HL-60 (cell line): ENCODE results near the gene NFAT5.

Experiments used
- CTCF ChIP-seq: IDR thresholded peaks from one replicate; pipeline ENCODE4 v1.5.1; 2011; ENCODE audit warnings: low read length, control low read depth, inconsistent platforms; ENCODE audit not compliant: insufficient read depth
- POLR2AphosphoS5 ChIP-seq: IDR thresholded peaks from 2 replicates; pipeline ENCODE4 v1.6.1; 2012; ENCODE audit warnings: low read depth
- SPI1 ChIP-seq: IDR thresholded peaks from 2 replicates; pipeline ENCODE4 v1.6.1; 2012; ENCODE audit warnings: low read depth, mild to moderate bottlenecking, borderline replicate concordance

- TF ChIP-seq CTCF (no peak), POLR2AphosphoS5 (no peak), SPI1 (no peak)
Measured at GRCh38 chr16:69626256-69626655, 60.5 kb downstream of the NFAT5 start.
